Lower leg skin (tissue), 4 donors: ENCODE measurements around the gene SEC16B. TPM values are rescaled to one million over a fixed set of nuclear protein-coding genes. Genes with fewer than 3 reads are reported as not detected.

Source experiments
- DNase-seq, 2 donors: peaks; one replicate each; pipeline ENCODE4 v3.0.0-alpha.2; 2019; ENCODE audit warnings: low spot score in 2 of 2
- H3K4me3 ChIP-seq: fragments of 200-600 bp; sonication (generic); 2 replicates; pipeline ENCODE4 v1.5.1; 2017; ENCODE audit warnings: mild to moderate bottlenecking, low read depth; ENCODE audit not compliant: poor library complexity, severe bottlenecking
- POLR2A ChIP-seq, 2 donors: fragments of 450-650 bp; IDR thresholded peaks; one replicate each; pipeline ENCODE4 v1.6.1; 2016 to 2017; ENCODE audit warnings: antibody characterized with exemption in 2 of 2, mild to moderate bottlenecking in 1 of 2, moderate library complexity in 1 of 2
- WGBS, 2 donors: methylation state at CpG; one replicate each; pipeline ENCODE4 v1.1.5; 2018; 5-methylcytosine and 5-hydroxymethylcytosine counted together
- intact Hi-C: fragments of 100-400 bp; cut with DNase I; formaldehyde crosslinking; loops from one replicate; pipeline ENCODE4 v1.15.0; 2023; ENCODE audit warnings: low total_unique reads
- total RNA-seq, 4 donors: library from RNA; depleted of rRNA; stranded (reverse); fragments of >200 nt; gene quantifications; one replicate each; pipeline ENCODE4 v1.1.0, GENCODE V29; 2016
- TF ChIP-seq, protein P1 (sequence below), 3 donors: fragments of 450-650 bp; IDR thresholded peaks; one replicate each; pipeline ENCODE4 v1.5.1; 2016; ENCODE audit warnings: antibody characterized with exemption in 3 of 3, mild to moderate bottlenecking in 3 of 3, moderate library complexity in 2 of 3

SEC16B gene
- total RNA-seq, 4 donors from 2014 or later = 0.21 to 1.8 (median 1.4) TPM

DNA sequence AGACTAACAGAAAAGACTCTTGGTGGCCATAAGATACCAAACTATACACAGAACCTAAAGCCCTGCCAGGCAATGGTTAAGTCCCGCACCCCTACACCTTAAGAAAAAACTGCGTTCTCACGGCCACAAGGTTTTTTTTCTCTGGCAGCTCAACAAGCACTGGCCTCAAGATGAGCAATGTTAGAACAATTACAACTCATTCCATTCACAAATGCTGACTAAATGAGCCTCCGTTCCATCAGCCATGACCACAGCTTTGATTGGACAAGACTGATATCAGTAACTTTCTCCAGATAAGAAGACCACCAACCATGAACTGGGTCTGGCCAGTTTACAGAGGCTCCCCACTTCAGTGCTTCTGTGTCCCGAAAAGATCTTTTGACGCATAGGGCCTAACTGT, 31.9 kb downstream of the SEC16B start:
- no peak overlapping the region for H3K4me3 ChIP-seq
- 88 to 93% methylated on average over 6 of the region's 6 CpGs for WGBS, 2 donors
- intact Hi-C loops = no loop called here
- no peak for DNase-seq
- TF ChIP-seq, protein P1, sequence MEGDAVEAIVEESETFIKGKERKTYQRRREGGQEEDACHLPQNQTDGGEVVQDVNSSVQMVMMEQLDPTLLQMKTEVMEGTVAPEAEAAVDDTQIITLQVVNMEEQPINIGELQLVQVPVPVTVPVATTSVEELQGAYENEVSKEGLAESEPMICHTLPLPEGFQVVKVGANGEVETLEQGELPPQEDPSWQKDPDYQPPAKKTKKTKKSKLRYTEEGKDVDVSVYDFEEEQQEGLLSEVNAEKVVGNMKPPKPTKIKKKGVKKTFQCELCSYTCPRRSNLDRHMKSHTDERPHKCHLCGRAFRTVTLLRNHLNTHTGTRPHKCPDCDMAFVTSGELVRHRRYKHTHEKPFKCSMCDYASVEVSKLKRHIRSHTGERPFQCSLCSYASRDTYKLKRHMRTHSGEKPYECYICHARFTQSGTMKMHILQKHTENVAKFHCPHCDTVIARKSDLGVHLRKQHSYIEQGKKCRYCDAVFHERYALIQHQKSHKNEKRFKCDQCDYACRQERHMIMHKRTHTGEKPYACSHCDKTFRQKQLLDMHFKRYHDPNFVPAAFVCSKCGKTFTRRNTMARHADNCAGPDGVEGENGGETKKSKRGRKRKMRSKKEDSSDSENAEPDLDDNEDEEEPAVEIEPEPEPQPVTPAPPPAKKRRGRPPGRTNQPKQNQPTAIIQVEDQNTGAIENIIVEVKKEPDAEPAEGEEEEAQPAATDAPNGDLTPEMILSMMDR (IDR thresholded peaks at IDR 0.05) = no peak
- no peak for TF ChIP-seq POLR2A (IDR thresholded peaks at IDR 0.05)

DNA sequence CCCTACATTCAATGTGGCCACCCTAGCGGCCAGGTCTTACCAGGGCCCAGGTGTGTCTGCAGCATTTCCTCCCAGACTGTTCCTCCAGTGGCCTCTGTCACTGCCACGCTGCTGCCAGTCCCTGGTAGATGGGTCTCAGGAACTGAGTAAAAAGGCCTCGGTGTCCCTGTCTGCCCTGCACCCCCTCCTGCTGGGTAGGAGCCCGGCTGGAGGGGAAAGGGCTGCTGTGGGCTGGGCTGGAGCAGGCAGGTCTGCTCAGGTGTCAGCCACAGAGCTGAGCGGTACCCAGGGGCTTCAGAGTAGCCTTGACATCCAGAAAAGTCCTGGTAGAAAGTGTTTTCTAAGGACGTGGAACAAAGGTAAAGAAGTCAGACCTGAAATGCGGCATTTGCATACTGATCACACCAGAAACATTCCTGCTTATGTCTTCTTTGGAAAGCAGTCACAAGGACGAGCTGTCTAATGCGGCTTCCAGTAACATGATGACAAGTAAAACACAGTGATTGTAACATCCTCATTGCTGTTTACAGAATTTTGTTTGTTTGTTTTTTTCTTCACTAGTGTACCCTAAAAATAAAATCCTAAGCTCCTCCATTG, 32.6 kb downstream of the SEC16B start:
- intact Hi-C loops = no loop called here
- no peak overlapping the region for H3K4me3 ChIP-seq
- 78 to 80% methylated on average over 9 of the region's 9 CpGs for WGBS, 2 donors
- no peak for DNase-seq
- TF ChIP-seq POLR2A (IDR thresholded peaks at IDR 0.05) = no peak
- TF ChIP-seq, protein P1 (IDR thresholded peaks at IDR 0.05) = no peak

DNA sequence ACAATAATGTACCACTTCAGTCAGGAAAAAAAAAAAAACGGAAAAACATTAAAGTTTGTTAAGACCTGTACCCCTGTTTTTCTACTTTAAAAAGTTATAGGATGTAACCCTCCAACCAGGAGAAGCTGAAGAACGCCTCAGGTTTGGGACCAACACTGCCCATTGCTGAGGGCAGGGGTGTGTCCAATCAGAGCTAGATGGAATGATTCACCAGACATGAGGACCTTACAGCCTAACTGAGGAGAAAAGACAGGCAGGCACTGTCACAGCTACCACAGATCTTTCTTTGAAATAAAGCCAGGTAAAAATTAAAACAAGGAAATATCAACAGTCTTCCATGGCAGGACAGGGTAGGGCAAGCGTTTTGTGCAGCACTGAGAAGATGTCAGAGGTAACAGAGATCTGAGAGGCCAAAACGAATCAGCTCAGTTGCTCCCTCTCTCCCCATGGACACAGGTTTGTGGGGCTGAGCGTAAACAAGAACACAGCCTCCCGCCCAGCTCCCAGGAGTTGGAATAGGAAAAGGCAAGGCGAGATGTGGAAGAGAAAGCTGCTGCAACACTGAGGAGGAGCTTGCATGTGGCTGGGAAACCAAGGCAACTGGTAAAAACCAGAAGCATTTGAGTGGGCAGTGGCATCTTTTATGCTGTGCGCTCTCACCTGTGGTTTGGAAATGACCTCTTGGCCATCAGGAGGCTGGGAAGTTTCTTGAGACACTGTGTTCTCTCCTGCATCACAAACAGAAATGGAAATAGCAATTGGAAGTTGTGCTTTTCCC, 34.0 kb downstream of the SEC16B start:
- DNase-seq = no peak
- intact Hi-C loops = no loop called here
- H3K4me3 ChIP-seq = no peak overlapping the region
- 78 to 82% methylated on average over 8 of the region's 8 CpGs for WGBS, 2 donors
- TF ChIP-seq, protein P1 (IDR thresholded peaks at IDR 0.05) = no peak
- no peak for TF ChIP-seq POLR2A (IDR thresholded peaks at IDR 0.05)

DNA sequence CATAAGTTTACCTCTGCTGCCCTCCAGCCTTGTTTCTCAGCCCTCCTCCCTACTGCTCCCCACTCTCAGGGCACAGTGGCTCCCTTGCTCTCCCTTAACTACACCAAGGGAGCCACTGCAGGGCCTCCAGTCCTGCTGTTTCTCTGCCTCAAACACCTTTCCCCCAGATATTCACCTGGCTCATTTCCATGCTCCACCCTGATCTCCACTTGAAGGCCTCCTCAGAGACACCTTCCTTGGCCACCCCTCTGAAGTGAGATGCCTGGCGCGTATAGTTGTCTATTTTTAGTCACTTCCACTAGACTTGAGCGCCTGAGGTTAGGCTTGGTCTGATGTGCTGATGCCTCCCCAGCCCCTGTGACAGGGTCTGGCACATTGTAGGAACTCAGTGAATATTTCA, 34.9 kb downstream of the SEC16B start:
- DNase-seq = no peak
- no peak for TF ChIP-seq POLR2A (IDR thresholded peaks at IDR 0.05)
- TF ChIP-seq, protein P1 (IDR thresholded peaks at IDR 0.05) = no peak
- no peak overlapping the region for H3K4me3 ChIP-seq
- 78 to 82% methylated on average over 3 of the region's 3 CpGs for WGBS, 2 donors
- intact Hi-C loops = no loop called here

DNA sequence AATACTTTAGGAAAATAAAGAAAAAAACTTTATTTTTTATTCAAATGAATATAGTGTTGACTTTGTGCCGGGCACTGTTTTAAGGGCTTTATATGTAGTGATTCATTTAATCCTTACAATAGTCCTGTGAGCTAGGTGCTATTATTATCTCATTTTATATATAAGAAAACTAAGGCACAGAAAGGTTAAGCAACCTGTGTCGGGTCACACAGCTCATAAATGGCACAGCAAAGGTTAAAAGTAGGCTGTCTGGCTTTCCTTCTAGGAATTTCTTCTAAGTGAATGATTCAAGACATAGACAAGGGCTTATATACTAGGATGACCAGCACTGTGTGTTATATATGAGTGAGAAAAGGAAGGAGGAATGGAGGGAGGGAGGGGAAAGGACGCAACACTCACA, 35.4 kb downstream of the SEC16B start:
- 94 to 98% methylated on average over 3 of the region's 3 CpGs for WGBS, 2 donors
- no peak overlapping the region for H3K4me3 ChIP-seq
- no peak for DNase-seq
- intact Hi-C loops = no loop called here
- TF ChIP-seq, protein P1 (IDR thresholded peaks at IDR 0.05) = no peak
- TF ChIP-seq POLR2A (IDR thresholded peaks at IDR 0.05) = no peak
